ENCODE data around the gene GABRG3.

GABRG3 gene

GRCh38 chr15:27254801-27255200, 283.8 kb downstream of the GABRG3 start:
- no peak for DNase-seq

- no peak for DNase-seq
Observed at GRCh38 chr15:27256446-27256845, 285.5 kb downstream of the GABRG3 start.

- DNase-seq, result no peak
Observed at GRCh38 chr15:27258287-27258686, 287.3 kb downstream of the GABRG3 start.

DNA sequence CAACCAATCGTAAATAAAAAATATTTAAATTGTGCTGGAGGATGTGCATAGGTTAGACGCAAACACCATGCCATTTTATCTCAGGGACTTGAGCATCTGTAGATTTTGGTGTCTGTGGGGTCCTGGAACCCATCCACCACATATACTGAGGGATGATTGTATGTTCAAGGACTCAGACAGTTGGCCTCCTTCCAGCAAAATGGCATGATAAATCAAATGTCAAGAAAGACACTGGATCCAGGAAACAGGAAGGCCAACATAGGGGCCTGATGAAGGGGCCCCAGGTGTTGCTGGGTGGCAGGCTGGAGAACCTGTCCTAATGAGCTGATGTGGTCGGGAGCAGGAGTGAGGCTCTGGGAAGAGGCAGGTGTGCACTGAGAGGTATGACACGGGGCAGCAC, 289.5 kb downstream of the GABRG3 start:
- DNase-seq, result no peak

- DNase-seq, result no peak
Observed at GRCh38 chr15:27268923-27269322, 297.9 kb downstream of the GABRG3 start.

GRCh38 chr15:27271258-27271657, 300.3 kb downstream of the GABRG3 start:
- no peak for DNase-seq

DNA sequence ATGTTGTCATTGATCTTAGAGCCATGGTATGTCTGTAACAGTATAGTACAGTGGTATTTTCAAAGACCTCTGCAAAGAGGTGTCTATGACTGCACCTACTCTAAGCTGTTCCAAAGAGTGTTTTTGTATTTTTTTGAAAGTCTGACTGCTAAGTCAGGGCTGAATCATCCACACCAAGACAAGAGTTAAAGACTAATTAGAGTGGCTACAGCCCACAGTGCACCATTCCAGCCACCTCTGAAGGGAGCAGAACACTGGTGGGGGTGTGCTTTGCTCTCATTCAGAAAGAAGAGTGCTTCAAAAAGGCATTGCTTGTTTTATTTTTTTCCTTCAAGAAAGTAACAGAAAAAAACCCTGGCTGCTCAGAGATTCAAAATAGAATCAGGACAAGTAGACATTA, 301.4 kb downstream of the GABRG3 start:
- no peak for DNase-seq

DNA sequence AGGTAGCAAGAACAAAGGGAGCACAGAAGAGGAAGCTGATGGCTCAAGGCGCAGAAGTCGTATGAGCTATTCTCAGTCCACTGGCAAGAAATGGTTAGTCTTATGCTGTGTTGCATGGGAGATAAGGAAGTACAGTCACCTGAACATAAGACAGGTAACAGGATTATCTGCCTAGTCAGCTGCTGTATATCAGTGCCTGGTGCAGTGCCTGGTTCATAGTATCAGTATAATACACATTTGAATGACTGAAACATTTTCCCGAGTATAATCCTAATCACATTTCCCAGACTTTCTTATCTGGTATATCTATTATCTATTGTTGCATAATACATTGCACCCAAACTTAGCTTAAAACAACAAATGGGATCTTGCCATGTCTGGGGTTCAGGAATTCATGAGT, 302.5 kb downstream of the GABRG3 start:
- no peak for DNase-seq

DNA sequence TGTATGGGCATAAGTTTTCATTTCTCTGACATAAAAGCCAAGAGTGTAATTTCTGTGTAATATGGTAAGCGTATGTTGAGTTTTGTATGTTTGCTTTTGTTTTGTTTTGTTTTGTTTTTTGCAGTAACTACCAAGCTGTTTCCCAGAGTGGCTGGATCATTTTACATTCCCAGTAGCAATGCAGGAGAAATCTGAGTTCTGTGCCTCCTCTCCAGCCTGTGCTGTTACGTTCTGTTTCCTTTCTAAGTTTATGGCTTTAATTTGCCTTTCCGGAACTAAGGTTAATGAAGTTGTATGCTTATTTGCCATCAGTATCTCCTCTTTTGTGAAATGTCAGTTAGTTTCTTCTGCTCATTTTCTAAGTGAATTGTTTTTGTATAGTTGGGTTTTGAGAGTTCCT, 307.8 kb downstream of the GABRG3 start:
- DNase-seq, result no peak

DNA sequence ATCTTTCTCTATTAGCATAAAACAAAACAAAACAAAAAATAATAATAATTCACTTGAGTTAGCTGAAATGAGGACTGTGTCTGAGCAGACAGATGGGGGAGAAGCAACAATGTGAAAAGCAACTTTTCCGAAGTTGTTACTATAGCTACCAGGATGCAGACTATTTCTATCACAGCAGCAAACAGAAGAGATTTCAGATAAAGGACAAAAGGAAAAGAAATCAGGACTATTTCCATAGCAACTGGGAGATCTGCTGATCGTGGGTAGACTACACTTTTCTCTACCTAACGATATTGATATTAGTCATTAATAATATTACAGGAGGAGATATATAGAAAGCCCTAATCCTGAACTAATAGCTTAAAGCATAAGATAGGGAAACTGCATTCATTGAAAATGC, 321.7 kb downstream of the GABRG3 start:
- DNase-seq, result no peak

DNA sequence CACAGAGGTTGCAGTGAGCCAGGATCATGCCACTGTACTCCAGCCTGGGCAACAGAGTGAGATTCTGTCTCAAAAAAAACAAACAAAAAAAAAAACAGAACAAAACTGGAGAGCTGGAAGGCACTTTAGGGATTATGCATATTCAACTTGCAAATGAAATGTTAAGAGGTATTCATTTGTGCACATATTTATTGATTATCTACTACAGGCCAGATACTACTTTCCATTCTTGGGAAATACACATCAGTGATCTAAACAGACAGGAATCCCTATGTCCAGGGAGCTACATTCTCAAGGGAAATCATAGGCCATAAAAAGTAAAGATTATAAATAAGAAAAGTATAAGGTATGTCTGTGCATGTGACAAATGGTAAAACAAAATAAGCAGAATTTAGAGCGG, 322.6 kb downstream of the GABRG3 start:
- no peak for DNase-seq

DNA sequence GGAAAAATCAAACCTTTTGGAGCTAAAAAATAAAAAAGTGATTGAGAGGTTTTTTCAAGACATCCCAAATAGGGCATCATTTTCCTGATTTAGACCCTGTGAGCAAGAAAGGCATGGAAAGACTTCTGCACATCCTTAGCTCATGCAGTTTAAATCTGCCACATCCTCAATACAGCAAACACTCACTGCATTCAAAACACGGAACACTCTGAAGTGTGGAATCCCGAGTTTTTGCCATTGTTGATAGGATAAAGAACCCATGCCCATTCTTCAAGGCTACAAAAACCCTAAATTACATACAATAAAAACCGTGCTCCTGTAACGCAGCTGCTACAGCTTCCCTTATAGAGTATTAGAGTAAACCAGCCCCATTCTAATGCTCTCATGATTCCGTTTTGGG, 346.8 kb downstream of the GABRG3 start:
- DNase-seq, result no peak

DNA sequence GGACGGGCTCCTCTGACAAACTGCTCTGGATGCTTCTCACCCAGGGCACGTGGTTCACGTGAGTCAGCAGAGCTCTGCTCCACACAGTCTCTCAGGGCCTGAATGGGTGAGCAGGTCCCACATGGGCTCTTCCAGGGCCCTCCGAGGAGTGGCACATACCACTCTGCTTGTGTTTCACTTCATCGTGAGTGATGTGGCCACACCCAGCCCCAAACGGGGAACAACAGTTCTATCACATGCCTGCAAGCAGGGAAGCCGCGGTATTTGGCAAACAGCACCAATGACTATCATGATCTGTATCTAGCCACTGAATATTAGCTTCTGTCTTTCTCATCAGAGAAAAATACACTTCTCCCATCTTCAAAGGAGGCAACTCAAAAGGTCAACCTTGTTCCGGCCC, 352.8 kb downstream of the GABRG3 start:
- DNase-seq, result no peak

DNA sequence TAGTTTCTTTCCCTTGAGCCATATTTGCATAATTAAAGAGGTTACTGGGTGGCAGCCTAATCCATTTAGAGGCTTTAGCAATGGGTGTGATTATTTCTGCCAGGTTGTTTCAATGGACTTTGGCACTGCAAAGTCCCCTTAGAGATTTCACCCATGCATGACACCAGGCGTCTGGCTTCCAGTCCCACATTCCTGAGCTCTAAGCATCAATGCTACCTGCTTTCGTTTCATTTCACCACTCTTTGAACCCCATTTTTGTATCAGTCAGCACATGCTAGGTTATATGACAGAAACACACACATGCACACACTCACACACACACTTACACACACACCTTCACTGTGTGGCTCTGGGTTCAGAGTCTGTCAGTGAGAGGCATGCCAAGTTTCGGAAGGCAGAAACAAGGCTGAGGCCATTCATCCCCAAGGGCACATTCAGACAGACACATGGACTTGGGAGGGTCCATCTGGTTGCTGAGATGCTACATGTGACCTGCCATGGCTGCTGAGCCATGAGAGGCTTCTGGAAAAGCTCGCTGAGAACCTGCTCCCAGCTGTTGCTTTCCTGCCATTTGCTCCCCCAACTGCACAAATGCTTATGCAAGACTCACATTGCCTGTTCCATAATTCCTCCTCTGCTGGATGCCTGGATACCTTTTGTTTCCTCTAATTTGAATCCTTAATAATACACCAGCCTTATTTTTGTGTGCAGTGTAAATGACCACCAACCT, 354.1 kb downstream of the GABRG3 start:
- DNase-seq, result no peak

DNA sequence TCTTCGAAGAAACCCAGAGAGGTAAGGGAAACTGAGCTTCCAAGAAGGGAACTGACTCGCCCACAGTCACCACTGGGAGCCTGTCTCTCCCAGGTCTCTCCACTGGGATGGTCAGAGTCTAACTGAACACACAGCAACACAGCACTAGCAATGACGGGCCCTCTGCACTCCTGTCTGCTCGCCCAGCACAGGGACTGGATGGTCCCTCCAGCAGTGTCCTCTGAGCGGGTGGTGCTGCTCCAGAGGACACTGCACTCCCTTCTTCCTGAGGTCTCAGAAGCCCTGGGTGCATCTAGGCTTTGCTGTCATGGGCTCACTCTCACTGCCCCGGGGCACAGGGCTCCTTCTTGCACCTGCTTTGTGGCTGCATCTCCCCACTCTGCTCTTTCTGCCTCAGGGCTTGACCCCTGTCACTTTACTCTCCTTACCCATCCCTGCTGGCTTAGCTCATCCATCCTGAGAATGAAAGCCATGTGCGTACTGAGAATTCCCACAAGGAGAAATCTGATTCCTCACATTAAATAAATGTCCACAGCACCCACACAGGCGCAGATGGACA, 356.6 kb downstream of the GABRG3 start:
- DNase-seq, result no peak

- DNase-seq, result no peak
Observed at GRCh38 chr15:27328186-27328585, 357.2 kb downstream of the GABRG3 start.

DNA sequence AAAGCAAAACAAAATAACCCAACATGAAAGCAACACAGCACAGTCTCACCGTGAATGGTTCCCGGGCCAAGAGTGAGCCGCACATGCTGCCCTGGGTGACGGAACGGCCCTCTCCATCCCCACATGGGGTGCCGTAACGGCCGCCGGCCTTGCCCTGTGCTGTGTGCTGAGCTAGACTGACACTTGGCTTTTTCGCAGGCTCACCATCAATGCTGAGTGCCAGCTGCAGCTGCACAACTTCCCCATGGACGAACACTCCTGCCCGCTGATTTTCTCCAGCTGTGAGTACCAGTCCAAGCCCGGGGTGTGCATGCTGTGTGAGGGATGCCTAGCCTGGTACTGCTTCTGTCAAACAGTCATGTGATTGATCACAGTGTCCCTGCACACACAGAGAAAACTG, 357.6 kb downstream of the GABRG3 start:
- no peak for DNase-seq

GRCh38 chr15:27330326-27330725, 359.3 kb downstream of the GABRG3 start:
- no peak for DNase-seq

- DNase-seq, result no peak
Observed at GRCh38 chr15:27336676-27337075, 365.7 kb downstream of the GABRG3 start.

GRCh38 chr15:27339138-27339537, 368.2 kb downstream of the GABRG3 start:
- no peak for DNase-seq

GRCh38 chr15:27341780-27342343, 370.9 kb downstream of the GABRG3 start:
- no peak for DNase-seq

- no peak for DNase-seq
Observed at GRCh38 chr15:27342991-27343390, 372.0 kb downstream of the GABRG3 start.

DNA sequence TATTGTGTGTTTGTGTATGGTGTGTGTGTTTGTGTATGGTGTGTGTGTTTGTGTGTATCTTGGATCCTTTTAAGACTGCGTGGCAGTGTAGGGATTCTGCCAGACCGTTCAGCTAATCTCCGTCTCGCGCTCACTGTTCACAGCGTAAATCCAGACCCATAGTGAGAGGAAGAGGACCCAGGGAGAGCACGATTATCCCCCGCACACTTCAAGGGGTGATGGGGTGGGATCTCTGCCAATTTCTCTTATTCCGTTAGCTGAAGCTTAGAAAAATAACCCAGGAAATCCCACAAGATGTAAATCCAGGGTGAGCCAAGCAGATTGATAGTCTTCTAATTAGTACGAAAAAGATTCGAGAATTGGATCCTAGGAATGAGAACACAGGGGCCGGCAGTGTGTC, 381.2 kb downstream of the GABRG3 start:
- no peak for DNase-seq

DNA sequence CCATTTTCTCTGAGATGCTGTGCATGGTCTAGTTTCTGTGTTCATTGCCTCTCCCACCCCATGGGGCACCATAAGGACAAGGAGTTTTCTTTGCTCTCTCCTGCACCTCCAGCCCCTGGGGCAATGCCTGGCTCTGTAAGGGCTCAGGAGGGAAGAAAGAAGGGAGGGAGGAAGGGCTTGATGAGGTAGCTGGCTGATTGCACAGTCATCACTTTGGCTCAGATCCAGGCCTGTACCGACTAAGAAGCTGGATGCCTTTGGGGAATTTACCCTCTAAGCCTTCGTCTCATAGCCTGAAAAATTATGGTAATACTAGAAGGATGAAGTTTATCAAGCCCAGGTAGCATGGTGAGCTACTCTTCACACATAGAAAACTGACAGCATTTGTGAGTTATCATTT, 382.9 kb downstream of the GABRG3 start:
- DNase-seq, result no peak
